Ovary (tissue), 9 donors: ENCODE data around the gene FMO4. TPM values are rescaled to one million over a fixed set of nuclear protein-coding genes. Genes with fewer than 3 reads are reported as not detected.

Experiments
- DNase-seq, 5 donors: peaks; one replicate each; pipeline ENCODE4 v3.0.0-alpha.2; 2019 to 2020
- H3K27ac ChIP-seq, 2 donors: fragments of 200-600 bp; one replicate each; pipeline versions ENCODE4 v1.5.1 to v1.8.0; 2019 to 2022
- H3K27me3 ChIP-seq: fragments of 200-600 bp; one replicate; pipeline ENCODE4 v1.8.0; 2022
- H3K36me3 ChIP-seq: fragments of 200-600 bp; sonication (generic); one replicate; pipeline ENCODE4 v1.5.1; 2019
- H3K4me1 ChIP-seq: one replicate; pipeline ENCODE4 v1.8.1; 2013; ENCODE audit warnings: mild to moderate bottlenecking, moderate library complexity; ENCODE audit not compliant: insufficient read depth
- H3K4me3 ChIP-seq: fragments of 200-600 bp; sonication (generic); one replicate; pipeline ENCODE4 v1.5.1; 2017
- H3K9me3 ChIP-seq, 2 donors: fragments of 200-600 bp in 1 of 2; sonication (generic) in 1 of 2; one replicate each; pipeline versions ENCODE4 v1.5.1 to v1.8.1; 2013 to 2019; ENCODE audit warnings: mild to moderate bottlenecking in 1 of 2, moderate library complexity in 1 of 2
- CTCF ChIP-seq, 3 donors: fragments of 450-650 bp in 2 of 3; fragments of 200-600 bp in 1 of 3; IDR thresholded peaks; one replicate each; pipeline versions ENCODE4 v1.5.1 to v1.8.0; 2016 to 2022; ENCODE audit warnings: antibody characterized with exemption in 3 of 3, mild to moderate bottlenecking in 1 of 3
- EP300 ChIP-seq: sonication (generic); formaldehyde crosslinking; IDR thresholded peaks from one replicate; pipeline ENCODE4 v1.6.1; 2017; ENCODE audit warnings: antibody characterized with exemption
- POLR2A ChIP-seq: fragments of 450-650 bp; IDR thresholded peaks from one replicate; pipeline ENCODE4 v1.6.1; 2017; ENCODE audit warnings: antibody characterized with exemption, mild to moderate bottlenecking, moderate library complexity
- WGBS, 3 donors: extraction: QIAGEN DNeasy Blood & Tissue Kit in 1 of 3; methylation state at CpG; one replicate each; pipeline versions ENCODE4 v1.1.5 to v1.1.7; 2013 to 2017; 5-methylcytosine and 5-hydroxymethylcytosine counted together
- intact Hi-C, 4 donors: fragments of 100-400 bp; cut with DNase I; formaldehyde crosslinking; loops; one replicate each; pipeline versions ENCODE4 v1.11.0 to v1.15.1; 2022 to 2023
- polyA plus RNA-seq, 2 donors: library from polyadenylated mRNA; stranded (reverse); fragments of 200-250 nt in 1 of 2; fragments of 350-450 nt in 1 of 2; fragmentation: Illumina TruSeq in 1 of 2; extraction: RNeasy Lipid Tissue Mini Kit (QIAGEN cat#74804) in 1 of 2; gene quantifications; one replicate each; pipeline ENCODE4 v1.2.3, GENCODE V29; 2013 to 2014
- total RNA-seq, 7 donors: library from RNA; depleted of rRNA in 2 of 7; stranded (reverse); fragments of >200 nt in 2 of 7; fragmentation: NEBNext Ultra II Directional in 3 of 7; extraction: Animal tissue kit (Norgen Biotek cat#: 25700) in 3 of 7; gene quantifications; one replicate each; pipeline versions ENCODE4 v1.1.0 to v1.2.4, GENCODE V29; 2016 to 2023
- donor health status: DM: no; HTN: no; CAD: no; lungs with moderate emphysema.
- donor health status: DM: no; HTN: no; CAD: no.
- donor health status: Bipolar disorder and iron deficiency.
- donor health status: DM: yes; HTN: yes; CAD: no.
- donor health status: DM: no; HTN: no; CAD: no.
- donor health status: DM: yes; HTN: yes; CAD: no.

Gene FMO4
- total and polyA plus RNA-seq, 9 donors: 1.9 to 8.0 (median 3.7) TPM

- Histone ChIP-seq H3K9me3 (no peaks in the 10 kb centered on the region), H3K36me3 (no peaks in the 10 kb centered on the region), H3K4me1 (peaks cover 8% of the 10 kb centered on the region), H3K4me3 (no peak overlapping the region), H3K27ac (no peak overlapping the region), H3K27me3 (no peaks in the 10 kb centered on the region)
- no peak for DNase-seq
- WGBS, 3 donors: 95 to 98% (median 97%) methylated on average over 2 of the region's 2 CpGs
- intact Hi-C loops: no loop called here
- TF ChIP-seq POLR2A (no peak), CTCF (IDR thresholded peaks at IDR 0.05) (no peak), EP300 (no peak)
Measured at GRCh38 chr1:171270806-171271205, 43.2 kb upstream of the FMO4 start.

GRCh38 chr1:171277534-171277933 lies 36.4 kb upstream of the FMO4 start:
- H3K9me3 ChIP-seq: no peaks in the 10 kb centered on the region
- no peaks in the 10 kb centered on the region for H3K36me3 ChIP-seq
- intact Hi-C loops: no loop called here
- H3K4me3 ChIP-seq: no peak overlapping the region
- no peak overlapping the region for H3K27ac ChIP-seq
- WGBS, 3 donors: 74 to 78% (median 76%) methylated on average over 2 of the region's 2 CpGs
- TF ChIP-seq EP300: no peak
- TF ChIP-seq CTCF (IDR thresholded peaks at IDR 0.05): no peak
- TF ChIP-seq POLR2A: no peak
- DNase-seq: no peak
- no peaks in the 10 kb centered on the region for H3K27me3 ChIP-seq
- H3K4me1 ChIP-seq: no peaks in the 10 kb centered on the region

- H3K9me3 ChIP-seq: no peaks in the 10 kb centered on the region
- no peaks in the 10 kb centered on the region for H3K4me1 ChIP-seq
- TF ChIP-seq POLR2A: no peak
- TF ChIP-seq CTCF (IDR thresholded peaks at IDR 0.05): no peak
- no peak for TF ChIP-seq EP300
- H3K36me3 ChIP-seq: no peaks in the 10 kb centered on the region
- DNase-seq: no peak
- intact Hi-C loops: no loop called here
- 86 to 93% (median 90%) methylated on average over 2 of the region's 2 CpGs for WGBS, 3 donors
- H3K27me3 ChIP-seq: no peaks in the 10 kb centered on the region
- no peak overlapping the region for H3K4me3 ChIP-seq
- no peak overlapping the region for H3K27ac ChIP-seq
Measured at GRCh38 chr1:171279234-171279633, 34.7 kb upstream of the FMO4 start.

- intact Hi-C loops: no loop called here
- Histone ChIP-seq H3K36me3 (no peaks in the 10 kb centered on the region), H3K27me3 (no peaks in the 10 kb centered on the region), H3K4me3 (no peak overlapping the region), H3K27ac (no peak overlapping the region), H3K4me1 (no peaks in the 10 kb centered on the region), H3K9me3 (no peaks in the 10 kb centered on the region)
- TF ChIP-seq EP300 (no peak), POLR2A (no peak), CTCF (IDR thresholded peaks at IDR 0.05) (no peak)
- 81 to 85% (median 84%) methylated on average over 3 of the region's 3 CpGs for WGBS, 3 donors
- no peak for DNase-seq
Measured at GRCh38 chr1:171279678-171280077, 34.3 kb upstream of the FMO4 start.

- Histone ChIP-seq H3K4me1 (no peaks in the 10 kb centered on the region), H3K9me3 (no peaks in the 10 kb centered on the region), H3K27me3 (no peaks in the 10 kb centered on the region), H3K27ac (no peak overlapping the region), H3K36me3 (no peaks in the 10 kb centered on the region), H3K4me3 (no peak overlapping the region)
- WGBS, 3 donors: 86 to 94% (median 92%) methylated on average over 7 of the region's 7 CpGs
- DNase-seq: no peak
- intact Hi-C loops: no loop called here
- TF ChIP-seq CTCF (IDR thresholded peaks at IDR 0.05) (no peak), EP300 (no peak), POLR2A (no peak)
Measured at GRCh38 chr1:171280599-171280998, 33.4 kb upstream of the FMO4 start.
